Stimulated activated CD4-positive, alpha-beta T cell treated with anti-CD3 and anti-CD28 coated beads, TNF-alpha, amount 100 ng/mL, for 4 hours (primary cell): ENCODE results near the gene TRPC4.

Source experiments
- DNase-seq, 3 experiments: peaks; one replicate each; pipeline ENCODE4 v3.0.0-alpha.2; 2020; ENCODE audit warnings: low read depth in 3 of 3

Gene TRPC4

DNA sequence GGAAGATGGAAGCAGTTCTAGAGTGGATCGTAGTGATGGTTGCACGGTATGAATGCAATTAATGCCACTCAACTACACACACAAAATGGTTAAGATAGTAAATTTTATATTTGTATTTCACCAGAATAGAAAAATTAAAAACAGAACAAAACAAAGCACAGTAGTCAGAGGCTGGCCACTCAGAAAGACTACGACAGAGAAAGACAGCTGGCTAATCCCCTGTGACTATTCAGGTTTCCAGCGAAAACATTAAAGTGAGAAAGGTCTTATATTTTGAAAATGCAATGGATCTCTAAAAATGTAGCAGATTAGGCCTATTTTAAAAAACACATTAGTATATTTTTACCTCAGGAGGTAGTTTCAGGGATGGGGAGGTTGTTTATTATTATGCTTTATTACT, 139.7 kb downstream of the TRPC4 start:
- DNase-seq, result no peak

GRCh38 chr13:37716420-37717195, 153.0 kb downstream of the TRPC4 start:
- no peak for DNase-seq

GRCh38 chr13:37715606-37716015, 154.0 kb downstream of the TRPC4 start:
- no peak for DNase-seq

GRCh38 chr13:37709318-37709717, 160.3 kb downstream of the TRPC4 start:
- DNase-seq, result no peak

GRCh38 chr13:37707739-37708500, 161.7 kb downstream of the TRPC4 start:
- DNase-seq, result no peak

DNA sequence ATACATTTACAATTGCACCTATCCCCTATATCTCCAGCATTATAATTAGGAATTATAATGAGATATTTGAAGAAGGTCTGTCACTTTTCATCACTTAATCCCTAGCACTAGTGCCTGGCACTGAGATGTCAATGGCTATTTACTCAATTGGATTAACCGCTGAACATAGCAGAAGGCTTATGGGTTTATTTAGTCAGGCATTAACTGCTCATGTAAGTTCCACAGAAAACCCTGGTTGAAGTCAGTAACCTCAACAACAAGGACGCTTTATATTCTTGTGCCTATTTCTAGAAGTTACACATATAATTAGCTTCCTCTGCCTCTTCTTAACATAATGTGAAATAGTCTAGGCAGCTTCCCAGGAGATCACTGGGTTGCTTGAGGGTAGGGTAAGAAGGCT, 163.5 kb downstream of the TRPC4 start:
- DNase-seq, result no peak

GRCh38 chr13:37701972-37702371, 167.6 kb downstream of the TRPC4 start:
- no peak for DNase-seq

- DNase-seq, result no peak
Measured at GRCh38 chr13:37701306-37701705, 168.3 kb downstream of the TRPC4 start.

- DNase-seq, result no peak
Measured at GRCh38 chr13:37700887-37701286, 168.7 kb downstream of the TRPC4 start.

DNA sequence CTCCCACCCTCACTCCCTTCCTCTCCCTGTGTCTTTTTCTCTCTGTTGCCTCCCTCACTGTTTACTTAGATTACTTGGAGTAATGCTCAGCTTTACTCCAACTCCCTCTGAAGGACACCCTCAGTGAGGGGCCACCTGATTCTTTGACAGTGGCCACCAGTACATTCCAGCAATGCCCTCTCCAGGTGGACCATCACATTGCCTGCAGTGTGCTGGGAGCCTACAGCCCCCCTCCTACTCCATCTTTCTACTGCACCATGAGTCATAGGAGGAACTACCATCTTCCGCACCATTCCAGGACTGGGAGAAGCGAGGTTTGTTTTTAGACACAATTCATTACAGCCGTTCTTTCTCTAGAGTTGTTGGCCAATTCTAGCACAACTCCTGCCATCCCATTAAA, 174.4 kb downstream of the TRPC4 start:
- no peak for DNase-seq

DNA sequence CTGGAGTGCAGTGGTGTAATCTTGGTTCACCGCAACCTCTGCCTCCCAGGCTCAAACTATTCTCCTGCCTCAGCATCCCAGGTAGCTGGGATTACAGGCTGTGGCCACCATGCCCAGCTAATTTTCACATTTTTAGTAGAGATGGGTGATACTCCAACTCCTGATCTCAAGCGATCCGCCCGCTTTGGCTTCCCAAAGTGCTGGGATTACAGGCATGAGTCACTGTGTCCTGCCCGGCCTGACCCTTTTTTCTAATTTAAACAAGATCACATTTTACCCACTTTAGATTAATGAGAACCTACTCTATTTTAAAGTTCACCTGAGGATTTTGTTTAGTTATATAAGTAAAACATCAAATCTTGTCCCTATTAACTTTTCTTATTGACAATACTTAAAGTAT, 179.2 kb downstream of the TRPC4 start:
- no peak for DNase-seq

DNA sequence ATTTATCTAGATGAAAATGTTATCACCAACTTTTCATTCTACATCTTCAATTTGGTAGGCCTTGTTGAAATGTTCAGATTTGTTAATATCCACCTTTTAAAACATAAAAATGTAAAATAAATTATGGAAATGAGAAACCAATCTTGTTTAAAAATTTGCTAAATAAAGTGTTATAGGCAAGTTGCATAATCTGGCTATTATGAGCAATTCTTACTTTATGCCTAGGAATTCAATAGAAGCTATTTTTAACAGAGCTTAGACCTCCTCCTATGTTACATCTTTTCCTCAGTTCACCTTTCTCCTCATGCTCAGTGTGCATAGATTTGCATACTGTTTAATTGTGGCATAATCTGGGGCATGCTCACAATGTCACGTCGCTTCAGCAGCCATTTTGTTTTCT, 183.1 kb downstream of the TRPC4 start:
- no peak for DNase-seq

- no peak for DNase-seq
Measured at GRCh38 chr13:37685206-37685605, 184.4 kb downstream of the TRPC4 start.

- DNase-seq, result no peak
Measured at GRCh38 chr13:37682496-37682895, 187.1 kb downstream of the TRPC4 start.

DNA sequence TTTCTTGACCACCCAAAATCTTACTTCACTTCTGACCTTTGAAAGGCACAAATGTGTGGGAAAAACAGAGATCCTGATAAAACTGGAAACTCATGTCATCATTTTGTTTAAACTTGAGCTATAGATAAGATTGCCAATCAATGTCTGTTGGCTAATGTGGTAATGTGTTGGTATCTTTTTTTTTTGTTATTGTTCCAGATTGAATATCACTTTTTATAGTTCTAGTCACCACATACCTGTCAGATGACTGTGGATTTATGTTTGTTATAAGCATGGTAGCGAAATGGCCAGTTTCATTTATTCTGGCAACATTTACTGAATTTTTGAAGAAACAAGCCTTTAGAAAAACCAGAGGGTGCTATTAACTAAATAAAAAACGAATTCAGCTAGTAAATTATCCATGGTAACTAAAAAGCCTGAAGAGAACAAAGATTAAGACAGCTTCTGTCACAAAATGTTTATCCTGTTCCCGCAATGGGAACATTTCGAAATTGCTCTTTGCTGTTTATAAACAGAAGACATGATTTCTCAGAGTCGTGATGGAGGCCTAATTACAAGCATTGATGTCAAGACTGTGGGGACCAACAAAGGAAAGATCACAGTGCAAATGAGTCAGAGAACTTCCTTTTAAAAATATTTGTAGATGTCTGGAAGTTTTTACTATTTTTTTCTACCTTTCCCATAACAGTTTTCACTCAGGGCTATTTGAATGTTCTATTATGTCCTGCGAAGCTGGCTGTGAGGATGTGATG, 188.1 kb downstream of the TRPC4 start:
- DNase-seq, result no peak

DNA sequence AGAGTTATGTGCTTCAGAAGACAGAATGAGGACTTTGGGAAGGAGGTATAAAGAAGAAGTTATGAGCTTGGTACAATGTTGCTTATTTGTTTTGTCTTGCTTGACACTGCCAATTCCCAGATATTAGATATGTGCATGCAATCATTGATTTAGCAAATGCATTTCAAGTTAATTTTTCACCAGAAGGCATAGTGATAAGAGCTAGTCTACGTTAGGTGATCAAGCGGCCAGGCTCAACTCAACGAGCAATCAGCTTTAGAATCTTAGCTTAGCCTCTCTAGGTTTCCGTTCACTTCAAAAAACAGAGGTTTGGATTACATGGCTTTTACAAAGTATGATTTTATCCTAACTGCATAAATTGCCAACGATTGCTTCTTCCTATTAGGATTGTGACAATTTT, 189.4 kb downstream of the TRPC4 start:
- no peak for DNase-seq

- no peak for DNase-seq
Measured at GRCh38 chr13:37679043-37679442, 190.5 kb downstream of the TRPC4 start.

DNA sequence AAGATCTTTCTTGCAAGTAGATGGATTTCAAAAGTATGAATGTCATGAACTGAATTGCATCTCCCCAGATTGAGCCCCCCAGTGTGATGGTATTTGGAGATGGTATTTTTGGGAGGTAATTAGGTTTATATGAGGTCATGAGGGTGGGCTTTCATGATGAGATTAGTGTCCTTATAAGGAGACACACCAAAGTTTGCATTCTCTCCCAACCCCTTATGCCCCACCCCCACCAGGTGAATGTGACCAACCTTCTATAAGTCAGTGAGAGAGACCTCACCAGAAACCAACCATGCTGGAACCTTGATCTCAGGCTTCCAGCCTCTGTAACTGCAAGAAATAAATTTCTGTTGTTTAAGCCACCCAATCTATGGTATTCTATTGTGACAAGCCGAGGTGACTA, 199.7 kb downstream of the TRPC4 start:
- no peak for DNase-seq

DNA sequence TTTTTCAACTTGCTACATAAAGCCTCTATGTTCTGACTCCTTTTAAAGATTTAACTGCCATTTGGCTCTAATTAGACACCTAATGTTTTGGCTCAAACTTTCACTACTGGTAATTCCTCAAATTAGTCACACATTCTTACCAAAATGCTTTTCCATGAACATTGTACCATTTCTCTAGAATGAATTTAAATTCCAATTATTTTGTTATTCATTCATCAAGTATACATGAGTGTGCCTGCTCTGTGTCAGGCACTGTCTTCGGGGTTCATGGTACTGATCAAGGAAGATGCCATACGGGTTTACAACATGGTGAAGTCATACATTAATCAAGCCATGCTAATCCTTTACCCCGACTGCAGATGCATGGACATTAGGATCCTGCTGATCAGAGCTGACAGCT, 201.9 kb downstream of the TRPC4 start:
- no peak for DNase-seq

DNA sequence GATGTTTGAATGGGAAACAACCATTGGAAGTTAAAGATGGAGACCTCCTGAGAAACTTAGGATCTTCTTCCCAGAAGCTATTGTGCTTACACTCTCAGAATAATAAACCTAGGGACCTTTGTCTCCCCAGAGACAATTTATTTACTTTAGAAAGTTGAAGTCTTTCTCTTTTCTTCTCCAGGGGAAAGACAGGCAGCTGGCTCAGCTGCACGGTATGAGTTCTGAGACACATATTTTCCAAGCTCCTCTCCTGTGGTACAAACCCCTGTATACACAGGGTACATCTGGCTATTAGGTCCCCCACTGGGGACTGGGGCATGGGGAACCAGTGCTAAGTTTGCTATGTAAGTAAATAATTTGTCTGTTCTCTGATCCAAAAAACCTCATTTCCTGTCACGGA, 203.5 kb downstream of the TRPC4 start:
- DNase-seq, result no peak

DNA sequence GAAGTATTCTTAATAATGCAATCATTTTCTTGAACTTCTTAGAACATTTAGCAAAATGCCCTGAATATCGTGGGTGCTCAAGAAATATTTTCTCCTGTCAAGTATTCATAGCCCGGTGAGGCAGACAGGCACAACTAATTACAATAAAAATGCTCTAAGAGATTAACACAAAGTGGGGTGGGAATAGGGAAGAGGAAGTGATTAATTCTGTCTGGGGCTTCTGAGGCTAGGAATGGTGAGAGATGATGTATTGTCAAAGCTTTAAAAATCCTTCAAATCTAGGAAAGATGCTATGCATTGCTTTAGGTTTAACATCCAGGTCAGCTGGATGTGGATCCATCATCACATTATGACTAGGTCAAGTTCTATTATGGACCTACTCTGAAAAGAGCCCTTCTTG, 204.2 kb downstream of the TRPC4 start:
- DNase-seq, result no peak

DNA sequence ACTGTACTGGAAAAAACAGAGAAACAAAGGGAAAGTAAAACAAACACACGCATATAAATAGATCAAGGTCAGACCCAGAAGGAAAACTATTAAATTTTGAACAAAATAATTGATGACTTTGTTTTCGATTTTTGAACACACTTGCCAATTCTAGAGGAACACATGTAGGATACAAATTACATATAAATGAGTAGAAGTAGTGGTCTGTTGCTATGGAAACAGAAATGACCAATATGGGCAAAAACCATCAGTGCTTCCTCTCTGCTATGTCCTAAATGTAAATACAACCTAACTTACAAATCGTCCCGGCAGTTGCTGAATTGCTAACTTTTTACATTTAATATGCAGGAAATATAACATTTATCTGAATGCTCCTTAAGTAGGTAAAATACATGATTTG, 205.8 kb downstream of the TRPC4 start:
- no peak for DNase-seq

DNA sequence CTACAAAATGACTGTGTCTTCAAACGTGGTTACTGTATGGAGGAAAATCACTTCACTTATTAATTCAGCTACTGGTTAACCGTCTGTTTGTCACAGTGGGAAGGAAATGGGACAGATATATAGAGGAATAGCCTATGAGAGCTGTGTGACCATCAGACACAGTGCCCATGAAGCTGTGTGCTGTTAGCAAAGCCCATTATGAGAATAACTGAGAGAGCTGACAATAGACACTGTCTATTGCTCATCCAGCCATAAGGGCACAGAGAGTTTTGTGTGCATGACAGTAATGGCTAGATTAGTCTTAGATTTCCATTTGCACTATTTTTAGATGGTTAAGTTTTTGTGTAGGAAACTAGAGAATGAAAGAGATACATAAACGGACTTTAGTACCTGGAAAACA, 206.9 kb downstream of the TRPC4 start:
- DNase-seq, result no peak
